PC-9 (cell line): ENCODE measurements around the gene STARD10.

Experiments
- EZH2 ChIP-seq: fragments of 200-600 bp; sonication (generic); IDR thresholded peaks from 2 replicates; pipeline ENCODE4 v1.8.0; 2017; ENCODE audit warnings: antibody characterized with exemption, low read depth
- TF ChIP-seq, protein P1 (sequence below): fragments of 200-600 bp; sonication (generic); conservative IDR thresholded peaks from 2 replicates; pipeline ENCODE4 v1.6.1; 2017; ENCODE audit warnings: mixed run types, antibody characterized with exemption, mild to moderate bottlenecking, moderate library complexity

DNA sequence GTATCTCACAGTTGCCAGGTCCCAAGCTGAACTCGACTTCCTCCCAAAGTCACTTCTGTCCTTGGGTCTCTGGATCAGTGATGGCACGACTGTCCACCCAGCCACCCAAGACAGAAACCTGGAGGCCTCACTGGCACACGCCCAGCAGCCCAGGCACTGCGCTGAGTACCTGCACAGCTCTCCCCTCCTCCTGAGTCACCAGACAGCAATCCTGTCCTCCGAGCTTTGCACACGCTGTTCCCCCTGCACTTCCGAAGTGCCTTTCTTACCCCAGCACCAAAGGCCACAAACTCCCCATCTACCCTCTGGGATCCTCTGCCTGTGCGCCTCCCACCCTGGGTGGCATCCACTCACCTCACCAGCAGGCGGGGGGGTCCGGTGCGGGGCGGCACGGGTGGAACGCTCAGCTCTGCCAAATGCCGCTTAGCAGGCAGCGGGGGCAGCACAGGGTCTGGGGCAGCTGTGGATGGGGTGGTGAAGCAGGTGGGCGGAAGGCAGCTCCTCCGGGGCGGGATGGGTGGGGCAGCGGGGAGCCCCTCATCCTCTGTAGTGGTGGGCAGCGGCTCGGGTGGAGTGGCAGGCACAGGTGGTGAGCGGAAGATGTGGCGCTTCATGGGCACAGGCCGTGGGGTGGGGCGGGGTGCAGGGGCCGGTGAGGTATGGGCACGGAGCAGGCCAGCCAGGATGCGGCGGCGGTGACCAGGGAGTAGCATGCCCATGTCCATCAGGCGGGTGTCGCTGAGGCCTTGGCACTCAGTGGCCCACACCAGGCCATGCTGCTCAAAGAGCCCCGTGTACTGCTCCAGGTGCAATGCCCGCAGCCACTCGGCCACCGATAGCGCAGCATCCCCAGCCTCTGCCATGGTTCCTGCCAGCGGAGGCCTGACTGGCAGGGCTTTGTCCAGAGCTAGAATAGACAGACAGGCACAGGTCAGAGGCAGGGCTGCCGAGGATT lies 67.3 kb downstream of the STARD10 start:
- TF ChIP-seq, protein P1, sequence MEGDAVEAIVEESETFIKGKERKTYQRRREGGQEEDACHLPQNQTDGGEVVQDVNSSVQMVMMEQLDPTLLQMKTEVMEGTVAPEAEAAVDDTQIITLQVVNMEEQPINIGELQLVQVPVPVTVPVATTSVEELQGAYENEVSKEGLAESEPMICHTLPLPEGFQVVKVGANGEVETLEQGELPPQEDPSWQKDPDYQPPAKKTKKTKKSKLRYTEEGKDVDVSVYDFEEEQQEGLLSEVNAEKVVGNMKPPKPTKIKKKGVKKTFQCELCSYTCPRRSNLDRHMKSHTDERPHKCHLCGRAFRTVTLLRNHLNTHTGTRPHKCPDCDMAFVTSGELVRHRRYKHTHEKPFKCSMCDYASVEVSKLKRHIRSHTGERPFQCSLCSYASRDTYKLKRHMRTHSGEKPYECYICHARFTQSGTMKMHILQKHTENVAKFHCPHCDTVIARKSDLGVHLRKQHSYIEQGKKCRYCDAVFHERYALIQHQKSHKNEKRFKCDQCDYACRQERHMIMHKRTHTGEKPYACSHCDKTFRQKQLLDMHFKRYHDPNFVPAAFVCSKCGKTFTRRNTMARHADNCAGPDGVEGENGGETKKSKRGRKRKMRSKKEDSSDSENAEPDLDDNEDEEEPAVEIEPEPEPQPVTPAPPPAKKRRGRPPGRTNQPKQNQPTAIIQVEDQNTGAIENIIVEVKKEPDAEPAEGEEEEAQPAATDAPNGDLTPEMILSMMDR = no peak
- TF ChIP-seq EZH2 = no peak
